Gastroesophageal sphincter (tissue), 3 donors: Measurements from ENCODE around the gene NIPBL.

Source experiments
- POLR2A ChIP-seq, 2 donors: fragments of 450-650 bp; IDR thresholded peaks; one replicate each; pipeline ENCODE4 v1.6.1; 2017; ENCODE audit warnings: antibody characterized with exemption in 2 of 2, mild to moderate bottlenecking in 2 of 2, moderate library complexity in 1 of 2
- POLR2AphosphoS5 ChIP-seq: sonication (generic); formaldehyde crosslinking; IDR thresholded peaks from one replicate; pipeline ENCODE4 v1.6.1; 2017; ENCODE audit warnings: antibody characterized with exemption
- TF ChIP-seq, protein P1 (sequence below), 4 experiments: fragments of 200-600 bp in 2 of 4; fragments of 450-650 bp in 2 of 4; sonication (generic) in 1 of 4; IDR thresholded peaks; one replicate each; pipeline ENCODE4 v1.5.1; 2017 to 2019; ENCODE audit warnings: antibody characterized with exemption in 4 of 4, mild to moderate bottlenecking in 2 of 4, moderate library complexity in 2 of 4

- TF ChIP-seq, protein P1, sequence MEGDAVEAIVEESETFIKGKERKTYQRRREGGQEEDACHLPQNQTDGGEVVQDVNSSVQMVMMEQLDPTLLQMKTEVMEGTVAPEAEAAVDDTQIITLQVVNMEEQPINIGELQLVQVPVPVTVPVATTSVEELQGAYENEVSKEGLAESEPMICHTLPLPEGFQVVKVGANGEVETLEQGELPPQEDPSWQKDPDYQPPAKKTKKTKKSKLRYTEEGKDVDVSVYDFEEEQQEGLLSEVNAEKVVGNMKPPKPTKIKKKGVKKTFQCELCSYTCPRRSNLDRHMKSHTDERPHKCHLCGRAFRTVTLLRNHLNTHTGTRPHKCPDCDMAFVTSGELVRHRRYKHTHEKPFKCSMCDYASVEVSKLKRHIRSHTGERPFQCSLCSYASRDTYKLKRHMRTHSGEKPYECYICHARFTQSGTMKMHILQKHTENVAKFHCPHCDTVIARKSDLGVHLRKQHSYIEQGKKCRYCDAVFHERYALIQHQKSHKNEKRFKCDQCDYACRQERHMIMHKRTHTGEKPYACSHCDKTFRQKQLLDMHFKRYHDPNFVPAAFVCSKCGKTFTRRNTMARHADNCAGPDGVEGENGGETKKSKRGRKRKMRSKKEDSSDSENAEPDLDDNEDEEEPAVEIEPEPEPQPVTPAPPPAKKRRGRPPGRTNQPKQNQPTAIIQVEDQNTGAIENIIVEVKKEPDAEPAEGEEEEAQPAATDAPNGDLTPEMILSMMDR (IDR thresholded peaks at IDR 0.05), result no peak
- TF ChIP-seq POLR2A (IDR thresholded peaks at IDR 0.05) (no peak), POLR2AphosphoS5 (no peak)
Measured at GRCh38 chr5:36839489-36840476, 36.8 kb upstream of the NIPBL start.
